ENCODE results near the gene FKBP11.
A peak's percentile ranks its signal among the peaks of the same experiment; 100 is the strongest.
"Not testable (repeated sequence)": the region's sequence is repeated elsewhere in the genome, so short reads cannot be mapped to it uniquely, and the experiment has no call there.

FKBP11 gene

DNA sequence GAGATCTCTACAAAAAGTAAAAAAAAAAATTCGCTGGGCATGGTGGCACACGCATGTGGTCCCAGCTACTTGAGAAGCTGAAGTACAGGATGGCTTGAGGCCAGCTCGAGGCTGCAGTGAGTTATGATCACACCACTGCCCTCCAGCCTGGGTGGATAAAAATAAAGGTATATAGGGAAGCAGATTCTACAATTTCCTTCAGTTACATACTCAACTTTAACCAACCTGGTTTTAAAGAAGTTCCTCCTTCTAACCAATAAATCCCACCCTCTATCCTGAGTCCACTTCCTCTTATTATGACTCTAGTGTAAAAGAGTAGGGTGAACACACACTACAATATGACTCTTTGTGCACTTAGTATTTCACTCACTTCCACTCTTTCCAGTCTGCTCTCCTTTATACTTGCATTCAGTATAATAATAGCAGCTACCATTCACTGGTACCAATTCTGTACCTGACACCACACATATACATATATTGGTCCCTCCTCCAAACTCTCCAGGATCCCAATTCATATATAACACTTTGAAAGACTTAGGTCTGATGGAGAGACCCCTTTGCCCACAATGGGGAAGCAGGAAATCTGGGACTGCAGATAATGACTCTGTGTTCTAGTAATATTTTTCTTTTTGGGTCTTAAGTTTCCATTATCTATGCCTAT, 29.7 kb upstream of the FKBP11 start:
- DNase-seq: no peak

DNA sequence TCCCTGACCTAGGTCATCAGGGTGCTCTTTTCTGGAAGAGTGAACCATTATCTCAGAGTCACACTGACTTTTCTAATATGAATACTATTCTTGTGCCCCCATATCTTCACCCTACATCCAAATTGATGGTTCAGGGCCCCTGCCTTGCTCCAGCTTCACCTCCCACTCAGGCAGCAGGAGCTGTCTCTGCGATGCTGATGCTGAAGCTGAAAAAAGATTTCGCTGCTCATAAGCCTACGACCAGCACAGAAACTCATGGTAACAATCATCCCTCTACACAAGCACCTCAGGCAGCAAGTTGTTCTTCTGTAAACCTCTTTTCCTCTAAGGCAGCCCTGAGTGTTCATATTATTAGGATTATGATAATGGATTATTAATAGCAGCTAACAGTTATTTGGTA, 28.8 kb upstream of the FKBP11 start:
- no peak for DNase-seq

DNA sequence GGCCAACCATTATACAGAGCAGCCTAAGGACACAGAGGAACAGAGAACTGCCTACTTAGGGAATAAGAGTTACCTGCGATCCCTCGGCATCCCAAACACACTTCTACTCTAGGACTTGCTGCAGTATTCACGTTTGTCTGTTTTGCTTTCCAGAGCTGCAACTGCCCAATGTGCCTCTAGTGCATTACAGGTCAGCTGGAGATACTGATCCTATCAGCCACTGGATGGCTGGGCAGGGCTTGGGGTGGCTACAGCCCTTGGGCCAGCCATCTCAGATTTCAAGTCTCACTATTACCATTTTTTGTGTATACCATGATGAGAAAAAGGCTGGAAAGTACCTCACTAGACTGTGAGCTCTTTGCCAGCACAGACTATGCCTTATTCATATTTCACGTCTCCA, 27.4 kb upstream of the FKBP11 start:
- no peak for DNase-seq

DNA sequence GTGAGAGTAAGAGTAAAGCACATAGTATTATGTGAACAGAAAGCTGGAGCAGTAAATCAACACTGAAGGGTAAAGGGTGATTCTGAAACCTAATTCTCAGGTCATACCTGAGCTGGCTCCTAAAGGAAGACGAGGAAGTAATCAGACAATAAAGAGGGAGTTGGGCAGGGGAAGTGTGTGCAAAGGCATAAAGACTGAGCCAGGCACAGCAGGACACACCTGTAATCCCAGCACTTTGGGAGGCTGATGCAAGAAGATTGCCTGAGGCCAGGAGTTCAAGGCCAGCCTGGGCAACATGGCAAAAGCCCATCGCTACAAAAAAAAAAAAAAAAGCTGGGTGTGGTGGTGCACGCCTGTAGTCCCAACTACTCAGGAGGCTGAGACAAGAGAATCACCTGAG, 22.4 kb upstream of the FKBP11 start:
- DNase-seq: no peak

DNA sequence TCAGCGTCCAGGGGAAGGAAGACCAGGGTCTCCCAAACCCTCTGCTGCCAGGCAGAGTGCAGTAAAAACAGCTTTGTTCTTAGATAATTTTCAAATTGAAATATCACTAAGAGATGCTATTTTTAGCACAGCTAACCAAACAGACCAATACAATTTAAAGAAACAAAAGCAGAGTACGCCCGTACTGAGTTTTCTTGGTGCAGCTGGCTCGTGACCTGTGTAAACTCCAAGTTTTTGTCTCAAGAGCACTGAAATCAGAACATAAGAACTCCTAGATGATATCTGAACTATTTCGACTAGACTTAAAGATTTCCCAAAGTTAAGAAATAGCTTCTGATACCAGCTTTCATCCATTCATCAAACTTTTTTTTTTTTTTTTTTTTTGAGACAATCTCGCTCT, 21.7 kb upstream of the FKBP11 start:
- DNase-seq: no peak

DNA sequence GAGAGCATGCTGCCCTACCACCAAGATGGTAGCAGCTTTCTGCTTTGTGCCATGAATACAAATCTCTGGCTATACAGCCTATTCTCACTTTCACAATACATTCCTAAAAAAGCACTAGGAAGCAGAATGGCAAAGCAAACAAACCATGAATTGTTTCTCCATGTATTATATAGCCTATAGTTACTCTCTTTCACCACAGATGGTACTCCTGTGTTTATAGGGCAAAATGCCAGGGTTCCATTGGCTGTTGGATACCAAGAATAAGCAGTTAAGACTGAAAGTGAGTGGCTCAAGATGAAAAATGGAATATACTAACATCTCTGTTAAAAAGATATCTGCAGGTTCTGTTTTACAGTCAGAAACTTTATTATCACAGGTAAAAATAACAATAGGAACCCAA, 20.9 kb upstream of the FKBP11 start:
- no peak for DNase-seq

DNA sequence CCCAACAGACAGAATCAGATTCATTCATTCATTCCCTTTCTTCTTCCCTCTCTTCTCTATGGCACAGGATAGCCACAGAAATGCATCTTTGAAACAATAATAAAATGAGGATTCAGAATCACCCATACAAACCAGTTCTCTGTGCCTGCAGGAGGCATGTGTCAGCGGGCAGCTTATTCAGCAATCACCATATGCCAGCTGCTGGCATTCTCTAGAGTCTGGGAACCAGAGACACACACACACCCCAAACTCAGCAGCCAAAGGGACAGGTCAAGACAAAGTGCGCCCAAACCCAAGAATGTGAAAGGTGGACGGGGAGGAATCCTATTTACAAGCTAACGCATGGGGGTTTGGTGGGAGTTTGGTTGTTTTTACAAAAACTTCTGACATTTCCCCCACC, 17.9 kb upstream of the FKBP11 start:
- DNase-seq: no peak

DNA sequence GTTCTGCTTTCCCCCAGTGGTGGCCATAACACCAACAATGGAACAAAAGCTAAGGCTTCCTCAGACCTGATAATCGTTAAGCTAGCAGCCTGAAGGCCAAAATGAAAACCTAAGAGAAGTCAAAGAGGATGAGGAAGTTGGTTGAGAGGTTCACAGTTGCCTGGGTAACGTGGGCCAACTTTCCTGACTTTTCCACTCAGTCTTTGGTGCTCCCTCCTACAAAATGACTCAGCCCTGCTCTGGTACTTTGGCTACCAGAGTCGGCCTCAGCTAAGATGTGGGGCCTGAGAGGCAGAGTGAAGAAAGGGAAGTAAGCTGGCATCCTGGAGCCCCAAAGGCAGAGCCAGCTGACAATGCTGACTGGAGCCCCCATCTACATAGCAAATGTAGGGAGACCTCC, 14.9 kb upstream of the FKBP11 start:
- no peak for DNase-seq

DNA sequence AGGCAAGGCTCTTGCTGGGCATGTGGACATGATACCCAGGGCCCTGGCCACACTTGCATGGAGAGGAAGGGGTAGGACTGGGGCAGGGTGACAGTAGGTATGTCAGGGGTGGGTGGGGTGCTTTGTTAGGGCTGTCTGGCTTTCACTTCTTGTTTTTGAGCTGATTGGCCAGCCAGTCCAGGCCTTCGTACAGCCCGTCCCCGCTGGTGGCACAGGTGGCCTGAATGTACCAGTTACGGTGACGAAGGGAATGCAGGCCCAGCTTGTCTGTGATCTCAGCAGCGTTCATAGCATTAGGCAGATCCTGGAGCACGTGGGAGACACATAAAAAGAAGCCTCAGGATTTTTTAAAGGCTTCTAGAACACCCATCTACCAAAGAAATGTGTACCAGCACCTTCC, 13.5 kb upstream of the FKBP11 start:
- no peak for DNase-seq

DNA sequence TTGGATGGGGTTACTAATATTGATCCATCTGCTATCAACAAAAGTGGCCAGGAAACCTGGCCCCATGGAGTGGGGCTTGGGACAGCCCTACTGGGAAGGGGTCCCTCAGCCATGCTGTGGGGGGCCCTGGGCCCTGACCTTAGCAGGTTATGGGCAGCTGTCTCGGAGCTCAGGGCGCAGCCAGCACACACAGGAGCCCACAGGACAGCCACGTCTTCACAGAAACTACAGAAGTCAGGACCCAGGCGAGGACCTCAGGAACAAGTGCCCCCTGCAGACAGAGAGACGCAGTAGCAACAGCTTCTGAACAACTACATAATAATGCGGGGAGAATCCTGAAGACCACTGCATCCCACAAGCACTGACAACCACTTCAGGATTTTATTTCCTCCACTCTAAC, 11.9 kb upstream of the FKBP11 start:
- no peak for DNase-seq

DNA sequence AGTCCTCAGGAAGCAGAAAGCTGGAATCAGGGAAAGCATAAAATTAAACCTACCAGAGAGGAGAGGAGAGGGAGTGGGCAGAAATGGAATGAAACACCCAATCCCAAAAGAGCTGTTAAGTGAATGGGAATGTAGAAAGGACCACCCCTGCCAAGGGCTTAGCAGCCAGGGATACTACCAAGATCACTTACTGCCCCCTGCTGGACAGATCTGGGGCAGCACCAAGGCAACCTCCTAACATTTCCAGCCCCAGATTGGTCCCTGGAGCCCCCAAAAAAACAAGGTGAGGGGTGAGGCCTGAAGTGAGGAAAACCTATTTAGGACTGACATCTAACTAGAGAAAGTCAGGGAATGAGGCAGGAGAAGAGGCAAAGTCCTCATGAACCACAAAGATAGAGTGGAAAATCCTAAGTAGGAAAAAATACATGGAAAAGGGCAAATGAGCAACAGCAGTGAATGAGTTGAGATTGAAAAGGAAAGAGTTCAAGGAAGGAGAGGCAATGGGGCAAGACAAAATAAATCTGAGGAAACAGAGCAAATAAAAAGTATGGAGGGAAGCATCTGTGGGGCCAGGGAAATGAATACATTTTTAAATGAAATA, 11.2 kb upstream of the FKBP11 start:
- DNase-seq: peak; percentile 43

DNA sequence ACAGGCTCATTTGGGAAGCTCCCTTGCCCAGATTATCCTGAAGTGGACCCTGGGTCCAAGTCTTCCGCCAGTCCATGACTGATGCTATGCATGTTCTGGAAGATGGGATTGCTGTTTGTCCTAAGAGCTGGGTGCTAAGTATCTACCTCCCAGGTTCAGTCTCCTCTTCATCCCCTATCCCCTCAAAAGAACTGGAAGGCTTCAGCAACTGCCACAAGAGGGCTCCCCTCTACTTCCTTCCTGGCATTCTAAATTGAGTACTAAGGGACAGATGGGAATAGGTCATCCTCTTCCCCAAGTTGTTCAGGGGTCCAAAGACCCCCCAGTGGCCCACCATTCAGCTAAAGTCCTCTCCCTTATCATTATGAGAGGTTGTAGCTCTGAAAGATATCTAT, 9.0 kb upstream of the FKBP11 start:
- DNase-seq: no peak

DNA sequence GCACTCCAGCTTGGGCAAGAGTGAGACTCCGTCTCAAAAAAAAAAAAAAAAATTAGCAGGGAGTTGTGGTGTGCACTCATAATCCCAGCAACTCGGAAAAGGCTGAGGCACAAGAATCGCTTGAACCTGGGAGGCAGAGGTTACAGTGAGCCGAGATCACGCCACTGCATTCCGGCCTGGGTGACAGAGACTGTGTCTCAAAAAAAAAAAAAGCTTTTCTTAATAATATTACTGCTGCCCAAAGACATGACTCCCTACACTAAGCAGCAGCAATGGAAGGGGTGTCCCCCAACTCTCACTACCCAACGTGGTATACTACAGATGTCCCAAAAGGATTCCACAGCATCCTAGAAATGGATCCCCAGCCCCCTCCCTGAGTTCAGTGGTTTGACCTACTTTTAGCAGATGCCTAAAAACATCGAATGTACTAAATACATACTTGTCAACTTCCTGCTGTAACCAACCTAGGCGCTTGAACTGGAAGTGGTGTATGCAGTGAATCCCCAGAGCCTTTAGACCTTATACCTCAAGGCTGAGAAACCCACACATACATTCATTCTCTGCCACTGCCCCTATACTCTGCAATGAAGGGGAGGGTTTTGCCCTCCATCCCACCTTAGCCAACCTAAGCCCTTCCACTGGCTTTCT, 8.5 kb upstream of the FKBP11 start:
- DNase-seq: no peak

DNA sequence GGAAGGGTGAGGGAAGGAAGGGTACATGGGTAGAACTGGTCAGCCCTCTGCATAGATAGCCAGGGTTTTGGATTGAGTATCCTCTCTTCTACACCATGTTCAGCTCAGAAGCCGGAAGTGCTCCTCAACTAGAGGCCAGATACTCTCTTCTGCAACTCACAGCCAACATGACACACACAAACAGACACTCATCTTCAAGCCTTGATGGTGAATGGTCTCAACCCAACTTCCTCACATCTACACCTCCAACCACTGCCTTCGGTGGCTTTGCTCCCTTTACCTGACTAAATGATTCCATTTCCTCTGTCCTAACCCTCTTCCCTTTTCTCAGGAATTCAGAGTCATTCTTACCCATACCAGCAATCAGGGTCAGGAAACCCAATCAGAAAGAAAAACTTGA, 7.6 kb upstream of the FKBP11 start:
- no peak for DNase-seq

DNA sequence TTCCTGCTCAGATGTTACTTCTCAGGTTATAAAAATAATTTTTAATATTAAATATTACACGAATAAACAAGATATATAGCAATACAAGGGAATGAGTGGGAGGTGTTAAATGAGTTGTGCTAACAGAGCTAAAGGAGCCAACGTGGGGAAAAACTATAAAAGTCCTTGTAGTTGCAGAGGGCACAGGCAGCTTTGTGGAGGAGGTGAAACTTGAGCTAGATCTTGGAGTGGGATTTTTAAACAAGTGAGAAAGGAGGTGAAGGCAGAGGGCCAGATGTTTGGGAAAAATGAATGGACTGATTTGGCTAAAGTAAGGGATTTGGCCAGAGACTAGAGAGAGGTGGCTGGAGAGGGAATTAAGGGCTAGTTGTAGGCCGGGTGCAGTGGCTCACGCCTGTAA, 5.2 kb upstream of the FKBP11 start:
- DNase-seq: no peak

DNA sequence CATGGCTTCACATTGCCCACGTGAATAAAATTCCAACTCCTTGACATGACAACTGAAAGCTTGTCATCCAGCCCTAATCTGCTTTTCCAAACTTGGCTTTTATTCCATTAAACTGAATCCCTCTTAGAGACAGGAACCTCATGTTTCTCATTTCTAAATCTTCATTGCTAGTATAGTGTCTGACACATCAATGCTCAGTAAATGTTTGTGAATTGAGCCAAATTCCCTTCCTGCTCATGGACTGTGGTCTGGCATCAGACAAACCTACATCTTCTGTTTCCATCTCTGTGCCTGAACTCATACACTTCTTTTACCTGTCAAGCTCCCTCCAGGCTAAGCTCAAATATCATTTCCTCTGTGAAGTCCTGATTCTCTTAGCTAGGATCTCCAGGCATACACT, 4.3 kb upstream of the FKBP11 start:
- no peak for DNase-seq

DNA sequence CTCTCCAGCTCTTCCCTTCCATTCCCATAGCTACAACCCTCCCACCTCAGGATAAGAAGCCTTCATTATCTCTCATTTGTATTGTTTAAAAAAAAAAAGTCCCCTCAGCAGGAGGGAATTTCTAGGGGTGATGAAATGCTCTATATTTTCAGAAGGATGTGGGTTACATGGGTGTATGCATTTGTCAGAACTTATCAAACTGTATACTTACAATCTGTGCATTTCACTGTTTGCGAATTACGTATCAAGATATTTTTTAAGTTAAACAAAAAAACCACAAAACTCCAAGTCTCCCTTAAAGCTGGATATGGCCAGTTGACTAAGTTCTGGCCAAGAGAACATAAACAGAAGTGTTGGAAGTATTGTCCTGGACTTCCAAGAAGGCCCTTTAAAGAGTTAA, 2.0 kb upstream of the FKBP11 start:
- no peak for DNase-seq

DNA sequence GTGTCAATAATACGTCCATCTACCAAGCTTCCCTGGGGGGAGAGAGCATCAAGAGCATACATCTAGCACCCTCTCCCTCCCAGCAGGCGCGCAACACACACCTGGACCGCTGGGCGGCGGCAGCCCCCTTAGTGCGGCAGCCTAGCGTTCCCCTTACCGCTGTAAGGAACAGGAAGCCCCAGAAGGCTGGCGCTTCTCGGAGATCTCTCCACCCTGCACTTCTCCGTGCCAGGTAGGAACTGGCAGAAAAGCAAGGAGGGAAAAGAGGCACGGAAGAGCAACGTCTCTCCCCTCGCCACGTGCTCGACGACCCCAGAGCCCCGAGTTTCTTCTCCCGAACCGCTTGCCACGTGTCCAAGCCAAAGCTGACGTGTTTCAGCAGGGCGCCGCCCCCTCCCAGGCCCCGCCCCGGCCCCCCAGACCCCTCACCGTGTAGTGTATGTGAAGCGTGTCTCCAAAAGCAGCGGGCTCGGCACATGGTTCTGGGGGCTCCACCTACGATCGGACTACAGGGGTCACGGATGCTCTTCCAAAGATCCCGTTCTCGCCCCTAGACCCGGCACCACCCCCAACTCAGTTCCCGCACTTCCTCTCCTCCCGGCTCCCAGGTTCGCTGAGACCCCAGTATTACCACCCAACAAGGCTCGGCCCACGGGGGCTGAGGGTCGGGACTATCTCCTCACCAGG, 532 bp downstream of the FKBP11 start:
- peak; percentile 7 for DNase-seq

DNA sequence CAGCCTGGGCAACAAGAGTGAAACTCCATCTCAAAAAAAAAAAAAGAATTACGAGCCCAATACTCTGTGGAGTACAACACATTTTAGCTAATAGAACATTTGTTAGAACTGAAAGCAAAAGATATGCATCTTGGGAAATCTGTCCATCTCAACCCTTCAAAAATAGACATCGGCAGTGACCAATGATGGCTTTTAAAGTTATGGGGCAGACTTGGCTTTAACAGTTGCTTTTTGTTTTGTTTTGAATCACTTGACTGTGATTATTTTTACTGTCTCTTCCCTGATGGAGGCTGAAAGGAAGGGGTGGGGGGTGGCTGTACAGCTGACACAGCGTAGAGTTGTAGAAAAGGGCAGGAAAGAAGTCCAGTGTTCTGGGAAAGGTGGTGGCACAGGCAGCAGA, 2.2 kb downstream of the FKBP11 start:
- no peak for DNase-seq

DNA sequence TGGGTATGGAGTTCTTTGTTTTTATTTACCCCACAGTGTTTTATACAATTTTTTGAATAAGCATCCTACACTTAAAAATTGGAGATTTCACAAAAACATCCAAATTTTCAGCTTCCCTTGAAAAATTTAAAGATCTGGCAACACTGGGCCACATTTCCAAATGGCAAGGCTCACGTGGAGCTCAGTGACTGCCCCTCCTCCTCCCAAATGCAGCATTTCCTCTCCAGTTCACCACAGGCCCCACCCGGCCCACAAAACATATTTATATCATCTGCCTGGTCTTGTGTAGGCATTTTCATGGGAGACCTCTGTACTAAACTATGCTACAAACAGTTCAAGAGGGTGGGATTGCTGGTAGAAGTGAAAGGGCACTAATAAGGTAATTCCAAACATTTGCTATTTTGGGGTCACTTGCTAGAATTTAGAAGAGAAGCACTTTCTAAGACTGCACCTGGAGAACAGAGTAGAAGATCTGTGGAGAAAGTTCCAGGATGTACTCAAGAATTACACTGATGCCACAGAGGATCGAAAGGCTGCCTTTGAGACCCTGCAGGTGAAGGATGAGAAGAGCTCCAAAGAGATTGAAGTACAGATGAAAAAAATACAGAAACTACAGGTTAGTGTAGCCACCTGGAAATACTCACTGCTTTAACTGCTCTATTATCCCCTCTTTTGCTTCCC, 7.3 kb downstream of the FKBP11 start:
- no peak for DNase-seq

DNA sequence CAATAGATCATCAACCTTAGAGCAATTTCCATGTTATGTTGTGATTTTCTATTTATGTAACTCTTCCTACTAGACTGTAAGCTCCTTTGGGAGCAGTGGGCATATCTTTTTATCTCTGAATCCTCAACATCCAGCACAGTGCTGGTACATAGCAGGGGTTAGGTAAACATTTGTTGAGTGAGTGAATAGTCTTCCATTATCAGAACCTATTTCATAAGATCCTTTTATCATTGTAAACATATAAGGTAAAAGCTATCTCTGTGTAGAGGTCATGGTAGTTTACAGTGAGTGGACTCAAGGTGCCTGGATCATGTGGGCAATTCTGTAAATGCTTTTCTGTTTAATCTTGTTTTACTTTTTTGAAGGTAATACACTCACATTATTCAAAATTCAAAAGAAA, 15.1 kb downstream of the FKBP11 start:
- DNase-seq: no peak

DNA sequence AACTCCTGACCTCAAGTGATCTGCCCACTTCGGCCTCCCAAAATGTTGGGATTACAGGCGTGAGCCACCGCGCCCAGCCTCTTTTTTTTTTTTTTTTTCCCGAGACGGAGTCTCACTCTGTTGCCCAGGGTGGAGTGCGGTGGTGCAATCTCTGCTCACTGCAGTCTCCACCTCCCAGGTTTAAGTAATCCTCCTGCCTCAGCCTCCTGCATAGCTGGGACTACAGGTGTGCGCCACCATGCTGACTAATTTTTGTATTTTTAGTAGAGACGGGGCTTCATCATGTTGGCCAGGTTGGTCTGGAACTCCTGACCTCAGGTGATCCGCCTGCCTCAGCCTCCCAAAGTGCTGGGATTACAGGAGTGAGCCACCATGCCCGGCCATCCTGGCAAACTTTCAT, 15.6 kb downstream of the FKBP11 start:
- not testable (repeated sequence) for DNase-seq

DNA sequence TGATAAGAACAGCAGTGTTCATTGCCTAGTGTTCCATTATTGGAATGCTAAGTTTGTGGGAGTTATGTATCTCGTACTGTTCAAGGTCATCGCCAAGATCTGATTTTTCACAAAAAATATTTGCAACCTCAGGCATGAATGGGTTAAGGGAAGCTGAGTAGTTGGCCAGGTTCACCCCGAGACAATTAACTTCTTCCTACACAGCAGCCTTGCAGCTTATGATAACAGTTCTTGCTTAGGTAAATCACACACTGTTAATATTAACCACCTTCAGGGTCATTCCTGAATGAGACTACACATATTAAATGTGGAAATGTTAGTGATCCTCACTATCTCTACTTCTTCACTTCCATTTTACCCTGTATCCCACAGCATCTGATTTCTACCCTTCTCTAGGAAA, 18.0 kb downstream of the FKBP11 start:
- DNase-seq: no peak

DNA sequence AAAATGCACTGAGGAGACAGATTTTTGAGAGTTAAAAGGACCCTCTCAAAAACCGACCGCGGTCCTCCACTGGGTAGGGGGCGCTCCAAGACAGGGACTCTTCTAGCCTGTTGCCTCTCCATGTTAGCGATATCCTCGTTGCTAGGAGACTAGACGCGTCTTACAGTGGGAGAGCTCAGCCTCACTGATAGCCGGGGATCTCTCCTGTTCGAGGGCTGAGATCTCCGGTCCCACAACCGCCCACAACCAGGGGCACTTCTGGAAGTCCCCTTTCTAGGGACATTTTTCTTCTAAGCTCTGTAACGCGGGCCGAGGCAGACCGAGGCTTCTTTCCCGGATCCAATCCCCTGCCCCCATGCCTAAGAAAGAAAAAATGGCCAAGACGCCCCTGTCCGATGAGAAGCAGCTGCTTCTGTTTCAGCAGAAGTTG, 21.3 kb downstream of the FKBP11 start:
- DNase-seq: peak; percentile 72

Measured in NCI-H1092 (cell line).